ENCODE data around the gene DYNLL2.
"Not testable (repeated sequence)": the region's sequence is repeated elsewhere in the genome, so short reads cannot be mapped to it uniquely, and the experiment has no call there.

DNA sequence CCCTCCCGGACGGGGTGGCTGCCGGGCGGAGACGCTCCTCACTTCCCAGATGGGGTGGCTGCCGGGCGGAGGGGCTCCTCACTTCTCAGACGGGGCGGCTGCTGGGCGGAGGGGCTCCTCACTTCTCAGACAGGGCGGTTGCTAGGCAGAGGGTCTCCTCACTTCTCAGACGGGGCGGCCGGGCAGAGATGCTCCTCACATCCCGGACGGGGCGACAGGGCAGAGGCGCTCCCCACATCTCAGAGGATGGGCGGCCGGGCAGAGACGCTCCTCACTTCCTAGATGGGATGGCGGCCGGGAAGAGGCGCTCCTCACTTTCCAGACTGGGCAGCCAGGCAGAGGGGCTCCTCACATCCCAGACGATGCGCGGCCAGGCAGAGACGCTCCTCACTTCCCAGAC, 8.8 kb upstream of the DYNLL2 start:
- TF ChIP-seq, protein P1, sequence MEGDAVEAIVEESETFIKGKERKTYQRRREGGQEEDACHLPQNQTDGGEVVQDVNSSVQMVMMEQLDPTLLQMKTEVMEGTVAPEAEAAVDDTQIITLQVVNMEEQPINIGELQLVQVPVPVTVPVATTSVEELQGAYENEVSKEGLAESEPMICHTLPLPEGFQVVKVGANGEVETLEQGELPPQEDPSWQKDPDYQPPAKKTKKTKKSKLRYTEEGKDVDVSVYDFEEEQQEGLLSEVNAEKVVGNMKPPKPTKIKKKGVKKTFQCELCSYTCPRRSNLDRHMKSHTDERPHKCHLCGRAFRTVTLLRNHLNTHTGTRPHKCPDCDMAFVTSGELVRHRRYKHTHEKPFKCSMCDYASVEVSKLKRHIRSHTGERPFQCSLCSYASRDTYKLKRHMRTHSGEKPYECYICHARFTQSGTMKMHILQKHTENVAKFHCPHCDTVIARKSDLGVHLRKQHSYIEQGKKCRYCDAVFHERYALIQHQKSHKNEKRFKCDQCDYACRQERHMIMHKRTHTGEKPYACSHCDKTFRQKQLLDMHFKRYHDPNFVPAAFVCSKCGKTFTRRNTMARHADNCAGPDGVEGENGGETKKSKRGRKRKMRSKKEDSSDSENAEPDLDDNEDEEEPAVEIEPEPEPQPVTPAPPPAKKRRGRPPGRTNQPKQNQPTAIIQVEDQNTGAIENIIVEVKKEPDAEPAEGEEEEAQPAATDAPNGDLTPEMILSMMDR (conservative IDR thresholded peaks at IDR 0.05; ENCODE audit: low read length), result not testable (repeated sequence)
- not testable (repeated sequence) for TF ChIP-seq EZH2phosphoT487 (IDR thresholded peaks at IDR 0.05; ENCODE audit: borderline replicate concordance, low read depth, low read length)

All from OCI-LY7 (cell line).